ENCODE data around the gene OR10X1. TPM values are rescaled to one million over a fixed set of nuclear protein-coding genes. Genes with fewer than 3 reads are reported as not detected.

Gene OR10X1, protein sequence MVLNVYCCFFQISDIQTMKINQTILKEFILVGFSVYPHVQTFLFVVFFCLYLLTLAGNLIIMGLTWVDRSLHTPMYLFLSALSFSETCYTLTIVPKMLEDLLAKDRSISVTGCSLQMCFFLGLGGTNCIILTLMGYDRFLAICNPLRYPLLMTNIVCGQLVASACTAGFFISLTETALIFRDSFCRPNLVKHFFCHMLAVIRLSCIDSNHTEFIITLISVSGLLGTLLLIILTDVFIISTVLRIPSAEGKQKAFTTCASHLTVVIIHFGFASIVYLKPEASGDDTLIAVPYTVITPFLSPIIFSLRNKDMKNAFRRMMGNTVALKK
- not detected for total RNA-seq

GRCh38 chr1:158579733-158580132 lies at the start of gene OR10X1:
Gene OR10X1, minus strand, starts transcription at chr1:158579899. Its CDS starts 0 bp downstream, at chr1:158579899.
- Mint-ChIP-seq H3K9me3 (no peaks in the 10 kb centered on the region), H3K27me3 (ENCODE audit: low read depth) (peaks cover 20% of the 10 kb centered on the region), H3K4me1 (ENCODE audit: low read depth) (no peaks in the 10 kb centered on the region), H3K4me3 (no peak within 1 kb of the TSS), H3K36me3 (ENCODE audit: insufficient read depth) (no peaks in the 10 kb centered on the region)
- DNase-seq (no peak), ATAC-seq (no peak)

GRCh38 chr1:158613764-158614163 lies 34.1 kb upstream of the OR10X1 start:
- Mint-ChIP-seq H3K27me3 (ENCODE audit: low read depth) (peaks cover 8% of the 10 kb centered on the region), H3K4me1 (ENCODE audit: low read depth) (no peaks in the 10 kb centered on the region)

DNA sequence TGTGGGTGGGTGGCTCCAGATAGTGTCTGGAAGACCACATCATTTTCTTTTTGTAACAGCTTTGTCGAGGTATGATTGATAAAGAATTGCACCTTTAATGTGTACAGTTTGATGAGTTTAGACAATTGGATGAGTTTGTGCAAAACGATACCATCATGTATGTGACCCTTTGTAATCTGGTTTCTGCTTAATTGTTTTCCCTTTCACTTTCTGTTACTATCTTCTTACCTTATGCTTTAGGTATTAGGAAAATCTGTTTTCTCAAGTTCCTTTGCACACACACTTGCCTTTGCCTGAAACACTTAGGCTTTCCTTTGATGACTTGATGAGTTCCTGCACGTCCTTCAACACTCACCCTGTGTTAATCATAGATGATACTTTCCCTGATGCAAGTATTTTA lies 32.2 kb upstream of the OR10X1 start:
- Mint-ChIP-seq H3K36me3 (ENCODE audit: insufficient read depth) (no peaks in the 10 kb centered on the region), H3K9me3 (no peaks in the 10 kb centered on the region), H3K4me1 (ENCODE audit: low read depth) (no peaks in the 10 kb centered on the region), H3K27me3 (ENCODE audit: low read depth) (no peaks in the 10 kb centered on the region), H3K4me3 (no peak overlapping the region)
- ATAC-seq: no peak
- no peak for DNase-seq

More at GRCh38 chr1:158613764-158614163, 34.1 kb upstream of the OR10X1 start:
- no peak for DNase-seq
- Mint-ChIP-seq H3K9me3 (no peaks in the 10 kb centered on the region), H3K4me3 (no peak overlapping the region), H3K36me3 (ENCODE audit: insufficient read depth) (no peaks in the 10 kb centered on the region)
- no peak for ATAC-seq

GRCh38 chr1:158607296-158607695 lies 27.6 kb upstream of the OR10X1 start:
- Mint-ChIP-seq H3K27me3 (ENCODE audit: low read depth) (no peaks in the 10 kb centered on the region), H3K4me1 (ENCODE audit: low read depth) (no peaks in the 10 kb centered on the region), H3K9me3 (no peaks in the 10 kb centered on the region), H3K4me3 (no peak overlapping the region), H3K36me3 (ENCODE audit: insufficient read depth) (no peaks in the 10 kb centered on the region)
- no peak for ATAC-seq
- no peak for DNase-seq

DNA sequence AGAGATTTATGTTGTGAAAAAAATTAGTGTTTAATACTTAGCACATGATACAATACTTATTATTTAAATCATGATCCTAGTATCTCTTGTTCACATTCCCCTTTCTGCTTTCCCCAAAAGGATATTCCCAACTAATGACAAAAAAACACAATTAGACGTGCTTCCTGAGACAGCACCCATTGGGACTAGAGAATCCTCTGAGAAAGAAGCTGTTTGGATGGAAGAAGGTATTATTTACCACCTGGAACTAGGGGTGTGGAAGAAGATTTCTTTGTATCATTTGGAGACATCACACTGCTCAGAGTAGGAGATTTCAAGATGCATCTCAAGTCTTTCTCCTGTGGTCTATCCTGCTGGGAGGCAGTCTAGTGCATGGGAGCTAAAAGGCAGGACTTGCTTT lies 25.3 kb upstream of the OR10X1 start, which contains the start of gene OR10Z1:
OR10Z1 (plus strand) TSS at position 301 of the 400 bp plus-strand sequence. CDS start 1,171 bp downstream, outside the sequence.
- H3K4me1 Mint-ChIP-seq (ENCODE audit: low read depth): no peaks in the 10 kb centered on the region
- no peaks in the 10 kb centered on the region for H3K36me3 Mint-ChIP-seq (ENCODE audit: insufficient read depth)
- H3K4me3 Mint-ChIP-seq: no peak within 1 kb of the TSS
- no peaks in the 10 kb centered on the region for H3K27me3 Mint-ChIP-seq (ENCODE audit: low read depth)
- no peak for DNase-seq
- H3K9me3 Mint-ChIP-seq: peaks cover 4% of the 10 kb centered on the region
- no peak for ATAC-seq

DNA sequence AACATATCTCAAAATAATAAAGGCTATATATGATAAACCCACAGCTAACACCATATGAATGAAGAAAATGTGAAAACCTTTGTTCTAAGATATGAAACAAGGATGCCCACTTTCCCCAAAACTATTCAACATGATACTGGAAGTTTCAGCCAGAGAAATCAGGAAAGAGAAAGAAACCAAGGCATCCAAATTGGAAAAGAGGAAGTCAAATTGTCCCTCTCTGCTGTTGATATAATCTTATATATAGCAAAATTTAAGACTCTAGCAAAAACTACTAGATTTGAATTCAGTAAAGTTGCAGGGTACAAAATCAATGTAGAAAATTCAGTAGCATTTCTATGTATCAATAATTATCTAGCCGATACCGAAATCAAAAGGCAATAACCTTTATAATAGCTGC lies 21.0 kb upstream of the OR10X1 start:
- ATAC-seq (no peak), DNase-seq (no peak)
- Mint-ChIP-seq H3K27me3 (ENCODE audit: low read depth) (peaks cover 9% of the 10 kb centered on the region), H3K4me1 (ENCODE audit: low read depth) (no peaks in the 10 kb centered on the region), H3K4me3 (no peak overlapping the region), H3K36me3 (ENCODE audit: insufficient read depth) (peaks cover 2% of the 10 kb centered on the region), H3K9me3 (peaks cover 34% of the 10 kb centered on the region)

GRCh38 chr1:158586942-158587341 lies 7.2 kb upstream of the OR10X1 start:
- H3K4me1 Mint-ChIP-seq (ENCODE audit: low read depth): no peaks in the 10 kb centered on the region
- H3K27me3 Mint-ChIP-seq (ENCODE audit: low read depth): peaks cover 22% of the 10 kb centered on the region
- H3K36me3 Mint-ChIP-seq (ENCODE audit: insufficient read depth): no peaks in the 10 kb centered on the region

GRCh38 chr1:158583962-158584361 lies 4.3 kb upstream of the OR10X1 start:
- Mint-ChIP-seq H3K9me3 (peaks cover 7% of the 10 kb centered on the region), H3K27me3 (ENCODE audit: low read depth) (peaks cover 17% of the 10 kb centered on the region), H3K4me3 (no peak overlapping the region), H3K36me3 (ENCODE audit: insufficient read depth) (no peaks in the 10 kb centered on the region), H3K4me1 (ENCODE audit: low read depth) (no peaks in the 10 kb centered on the region)
- ATAC-seq: no peak
- DNase-seq: no peak

More at GRCh38 chr1:158586942-158587341, 7.2 kb upstream of the OR10X1 start:
- no peak for DNase-seq
- Mint-ChIP-seq H3K9me3 (peaks cover 9% of the 10 kb centered on the region), H3K4me3 (no peak overlapping the region)
- no peak for ATAC-seq

DNA sequence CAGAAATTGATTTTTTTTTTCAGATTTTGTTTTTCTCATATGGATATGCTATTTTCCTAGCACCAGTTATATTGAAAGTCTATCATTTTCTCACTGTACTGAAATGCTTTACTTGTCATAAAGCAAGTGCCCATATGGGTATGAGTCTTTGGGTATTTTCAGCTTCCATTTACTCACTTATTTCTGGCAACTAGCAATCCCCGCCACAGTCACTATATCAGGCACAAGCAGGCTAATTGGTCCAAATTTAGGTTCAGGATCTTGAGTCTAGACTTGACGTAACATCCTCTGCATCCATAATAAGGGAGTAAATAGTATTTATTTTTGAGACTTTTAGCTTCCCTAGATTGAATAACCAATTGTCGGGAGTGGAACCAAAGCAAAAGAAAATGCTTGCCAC lies 2.1 kb downstream of the OR10X1 start:
- no peak for DNase-seq
- Mint-ChIP-seq H3K36me3 (ENCODE audit: insufficient read depth) (no peaks in the 10 kb centered on the region), H3K9me3 (no peaks in the 10 kb centered on the region), H3K4me3 (no peak overlapping the region), H3K27me3 (ENCODE audit: low read depth) (peaks cover 13% of the 10 kb centered on the region), H3K4me1 (ENCODE audit: low read depth) (no peaks in the 10 kb centered on the region)
- ATAC-seq: no peak

- H3K4me3 Mint-ChIP-seq: no peak overlapping the region
- no peaks in the 10 kb centered on the region for H3K4me1 Mint-ChIP-seq (ENCODE audit: low read depth)
- H3K9me3 Mint-ChIP-seq: no peaks in the 10 kb centered on the region
- no peaks in the 10 kb centered on the region for H3K36me3 Mint-ChIP-seq (ENCODE audit: insufficient read depth)
- ATAC-seq (no peak), DNase-seq (no peak)
- H3K27me3 Mint-ChIP-seq (ENCODE audit: low read depth): peaks cover 11% of the 10 kb centered on the region
These were observed 7.5 kb downstream of the OR10X1 start for GRCh38 chr1:158572226-158572625.

- H3K4me3 Mint-ChIP-seq: no peak within 1 kb of the TSS
- H3K9me3 Mint-ChIP-seq: no peaks in the 10 kb centered on the region
- no peaks in the 10 kb centered on the region for H3K4me1 Mint-ChIP-seq (ENCODE audit: low read depth)
- H3K36me3 Mint-ChIP-seq (ENCODE audit: insufficient read depth): no peaks in the 10 kb centered on the region
- no peak for DNase-seq
- peaks cover 17% of the 10 kb centered on the region for H3K27me3 Mint-ChIP-seq (ENCODE audit: low read depth)
- ATAC-seq: no peak
These were observed 9.2 kb downstream of the OR10X1 start, which contains the start of gene OR6P1 for GRCh38 chr1:158570480-158570879. Gene OR6P1, minus strand, starts transcription at chr1:158570580. Its CDS starts 6,976 bp downstream, at chr1:158563604.

DNA sequence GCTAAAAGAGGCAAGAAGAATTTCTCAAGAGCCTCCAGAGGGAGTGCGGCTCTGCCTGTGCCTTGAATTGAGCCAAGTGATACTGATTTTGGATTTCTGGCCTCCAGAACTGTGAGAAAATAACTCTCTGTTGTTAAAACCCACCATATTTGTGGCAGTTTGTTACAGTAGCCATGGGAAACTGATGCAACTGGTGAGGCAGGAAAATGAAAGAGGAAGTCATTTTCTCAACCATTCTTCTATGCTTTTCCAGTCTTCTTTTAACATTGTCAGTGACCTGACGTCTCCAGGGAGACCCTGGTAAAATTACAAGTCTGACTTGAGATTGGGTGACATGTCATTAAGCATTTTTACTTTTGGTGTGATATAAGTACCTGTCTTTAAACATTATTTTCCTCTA lies 15.1 kb downstream of the OR10X1 start:
- Mint-ChIP-seq H3K4me3 (no peak overlapping the region), H3K27me3 (ENCODE audit: low read depth) (peaks cover 30% of the 10 kb centered on the region), H3K9me3 (no peaks in the 10 kb centered on the region), H3K4me1 (ENCODE audit: low read depth) (no peaks in the 10 kb centered on the region), H3K36me3 (ENCODE audit: insufficient read depth) (no peaks in the 10 kb centered on the region)
- ATAC-seq (no peak), DNase-seq (no peak)

DNA sequence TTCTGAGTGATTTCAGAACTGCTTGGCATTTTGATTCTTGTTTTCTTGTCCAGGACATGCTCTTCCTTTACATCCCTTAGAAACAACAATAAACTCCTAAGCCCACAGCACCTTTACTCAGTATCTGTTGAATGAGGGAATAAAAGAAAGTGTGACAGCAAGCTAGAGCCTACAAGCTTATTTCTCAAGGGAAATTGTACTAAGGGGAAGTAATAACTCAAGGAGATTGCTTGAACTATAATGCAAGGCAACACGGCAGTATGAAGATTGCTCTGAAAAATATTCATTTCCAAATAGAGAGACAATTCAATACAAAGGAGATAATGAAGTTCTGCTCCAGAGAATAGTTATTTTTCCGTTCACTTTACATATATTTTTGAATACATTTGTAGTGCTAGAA lies 15.8 kb downstream of the OR10X1 start:
- Mint-ChIP-seq H3K9me3 (no peaks in the 10 kb centered on the region), H3K36me3 (ENCODE audit: insufficient read depth) (no peaks in the 10 kb centered on the region), H3K4me3 (no peak overlapping the region), H3K27me3 (ENCODE audit: low read depth) (peaks cover 30% of the 10 kb centered on the region), H3K4me1 (ENCODE audit: low read depth) (no peaks in the 10 kb centered on the region)
- DNase-seq (no peak), ATAC-seq (no peak)

- DNase-seq (no peak), ATAC-seq (no peak)
- Mint-ChIP-seq H3K9me3 (no peaks in the 10 kb centered on the region), H3K27me3 (ENCODE audit: low read depth) (peaks cover 20% of the 10 kb centered on the region), H3K4me1 (ENCODE audit: low read depth) (no peaks in the 10 kb centered on the region), H3K4me3 (no peak overlapping the region), H3K36me3 (ENCODE audit: insufficient read depth) (no peaks in the 10 kb centered on the region)
These were observed 20.0 kb downstream of the OR10X1 start for GRCh38 chr1:158559696-158560095.

GRCh38 chr1:158554352-158554751 lies 25.3 kb downstream of the OR10X1 start, which contains the start of gene OR6Y1:
Gene OR6Y1, minus strand, starts transcription at chr1:158554405. Its CDS starts 6,300 bp downstream, at chr1:158548105.
- ATAC-seq (no peak), DNase-seq (no peak)
- Mint-ChIP-seq H3K4me3 (no peak within 1 kb of the TSS), H3K9me3 (no peaks in the 10 kb centered on the region), H3K27me3 (ENCODE audit: low read depth) (peaks cover 14% of the 10 kb centered on the region), H3K4me1 (ENCODE audit: low read depth) (no peaks in the 10 kb centered on the region), H3K36me3 (ENCODE audit: insufficient read depth) (no peaks in the 10 kb centered on the region)
